ENCODE data around the gene SLC39A11.

SLC39A11 gene

GRCh38 chr17:72810991-72811508 is 281.4 kb downstream of the SLC39A11 start:
- no peak for DNase-seq (ENCODE audit: low read depth)
- TF ChIP-seq, protein P1, sequence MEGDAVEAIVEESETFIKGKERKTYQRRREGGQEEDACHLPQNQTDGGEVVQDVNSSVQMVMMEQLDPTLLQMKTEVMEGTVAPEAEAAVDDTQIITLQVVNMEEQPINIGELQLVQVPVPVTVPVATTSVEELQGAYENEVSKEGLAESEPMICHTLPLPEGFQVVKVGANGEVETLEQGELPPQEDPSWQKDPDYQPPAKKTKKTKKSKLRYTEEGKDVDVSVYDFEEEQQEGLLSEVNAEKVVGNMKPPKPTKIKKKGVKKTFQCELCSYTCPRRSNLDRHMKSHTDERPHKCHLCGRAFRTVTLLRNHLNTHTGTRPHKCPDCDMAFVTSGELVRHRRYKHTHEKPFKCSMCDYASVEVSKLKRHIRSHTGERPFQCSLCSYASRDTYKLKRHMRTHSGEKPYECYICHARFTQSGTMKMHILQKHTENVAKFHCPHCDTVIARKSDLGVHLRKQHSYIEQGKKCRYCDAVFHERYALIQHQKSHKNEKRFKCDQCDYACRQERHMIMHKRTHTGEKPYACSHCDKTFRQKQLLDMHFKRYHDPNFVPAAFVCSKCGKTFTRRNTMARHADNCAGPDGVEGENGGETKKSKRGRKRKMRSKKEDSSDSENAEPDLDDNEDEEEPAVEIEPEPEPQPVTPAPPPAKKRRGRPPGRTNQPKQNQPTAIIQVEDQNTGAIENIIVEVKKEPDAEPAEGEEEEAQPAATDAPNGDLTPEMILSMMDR (conservative IDR thresholded peaks at IDR 0.05; ENCODE audit: low read depth, low read length), result no peak
- no peak overlapping the region for H3K4me3 ChIP-seq (ENCODE audit: low read length)

DNA sequence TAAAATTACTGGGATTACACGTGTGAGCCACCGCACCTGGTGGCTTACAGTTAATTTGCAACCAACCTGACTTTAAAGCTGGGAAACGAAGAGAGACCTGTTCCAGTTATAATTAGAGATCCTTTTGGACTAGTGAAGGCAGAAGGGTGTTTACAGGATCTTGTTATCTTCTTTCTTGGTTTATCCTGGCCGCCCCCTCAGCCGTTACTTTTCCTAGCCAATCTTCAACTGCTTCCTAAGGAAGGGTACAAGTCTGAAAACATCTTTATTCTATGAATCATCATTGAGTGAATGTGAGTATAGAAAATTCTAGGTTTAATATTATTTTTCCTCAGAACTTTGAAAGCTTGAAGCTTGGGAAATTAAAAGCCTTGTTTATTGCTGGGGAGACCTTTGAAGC is 286.5 kb downstream of the SLC39A11 start:
- TF ChIP-seq, protein P1 (conservative IDR thresholded peaks at IDR 0.05; ENCODE audit: low read depth, low read length), result no peak
- DNase-seq (ENCODE audit: low read depth), result no peak
- no peak overlapping the region for H3K4me3 ChIP-seq (ENCODE audit: low read length)

DNA sequence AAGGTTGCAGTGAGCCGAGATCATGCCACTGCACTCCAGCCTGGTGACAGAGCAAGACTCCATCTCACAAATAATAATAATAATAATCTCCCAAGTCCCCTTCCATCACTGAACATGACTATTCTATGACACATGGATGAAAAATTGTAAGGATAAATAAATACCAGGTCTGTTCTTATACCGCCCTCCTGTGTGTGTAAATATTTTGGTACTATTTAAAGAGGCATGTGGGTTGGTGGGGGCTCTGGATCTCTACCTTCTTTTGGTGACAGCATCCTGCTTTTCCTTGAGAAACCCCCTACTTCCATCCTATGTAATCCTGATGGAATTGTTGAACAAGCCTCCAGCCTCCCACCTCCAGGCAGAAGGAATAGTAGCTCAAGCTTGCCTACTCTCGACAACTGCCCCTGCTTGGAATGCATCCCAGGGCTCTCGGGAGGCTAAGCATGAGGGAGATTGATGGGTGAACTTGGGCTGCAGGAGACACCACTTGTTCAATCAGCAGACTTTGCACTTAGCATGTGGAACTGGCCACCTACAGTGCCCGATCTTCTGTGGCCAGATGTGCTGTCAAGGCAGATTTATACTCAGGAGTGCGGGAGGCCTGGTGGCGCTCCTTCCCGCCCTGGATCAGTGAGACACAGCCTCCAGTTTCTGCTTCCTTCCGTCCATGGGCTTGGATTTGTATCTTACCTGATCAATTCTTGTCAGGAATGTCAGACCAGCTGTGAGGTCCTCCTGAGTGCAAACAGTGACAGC is 287.4 kb downstream of the SLC39A11 start:
- no peak overlapping the region for H3K4me3 ChIP-seq (ENCODE audit: low read length)
- no peak for DNase-seq (ENCODE audit: low read depth)
- TF ChIP-seq, protein P1 (conservative IDR thresholded peaks at IDR 0.05; ENCODE audit: low read depth, low read length), result no peak

- DNase-seq (ENCODE audit: low read depth), result no peak
- TF ChIP-seq, protein P1 (conservative IDR thresholded peaks at IDR 0.05; ENCODE audit: low read depth, low read length), result no peak
- H3K4me3 ChIP-seq (ENCODE audit: low read length), result no peak overlapping the region
These were observed 289.8 kb downstream of the SLC39A11 start for GRCh38 chr17:72802726-72803125.

GRCh38 chr17:72797142-72797541 is 295.3 kb downstream of the SLC39A11 start:
- H3K4me3 ChIP-seq (ENCODE audit: low read length), result no peak overlapping the region
- TF ChIP-seq, protein P1 (conservative IDR thresholded peaks at IDR 0.05; ENCODE audit: low read depth, low read length), result no peak
- DNase-seq (ENCODE audit: low read depth), result no peak

DNA sequence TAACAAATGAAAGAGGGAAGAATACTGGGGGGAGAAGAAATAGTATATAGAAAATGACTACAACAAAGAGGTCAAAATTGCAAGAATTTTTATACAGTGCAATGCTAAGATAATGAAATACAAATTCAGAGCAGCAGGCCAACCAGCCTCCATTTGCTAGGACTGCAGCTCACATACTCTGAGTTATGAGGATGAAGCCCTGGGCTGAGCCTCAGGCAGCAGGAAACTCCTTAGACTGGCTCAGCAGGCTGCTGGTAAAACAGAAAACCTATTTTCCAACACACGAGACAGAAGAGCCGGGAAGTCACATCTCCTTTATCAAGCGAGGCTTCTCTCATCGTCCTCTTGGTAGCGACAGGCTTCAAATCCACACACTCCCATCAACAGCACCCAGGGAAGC is 296.5 kb downstream of the SLC39A11 start:
- TF ChIP-seq, protein P1 (conservative IDR thresholded peaks at IDR 0.05; ENCODE audit: low read depth, low read length), result no peak
- H3K4me3 ChIP-seq (ENCODE audit: low read length), result no peak overlapping the region
- no peak for DNase-seq (ENCODE audit: low read depth)

DNA sequence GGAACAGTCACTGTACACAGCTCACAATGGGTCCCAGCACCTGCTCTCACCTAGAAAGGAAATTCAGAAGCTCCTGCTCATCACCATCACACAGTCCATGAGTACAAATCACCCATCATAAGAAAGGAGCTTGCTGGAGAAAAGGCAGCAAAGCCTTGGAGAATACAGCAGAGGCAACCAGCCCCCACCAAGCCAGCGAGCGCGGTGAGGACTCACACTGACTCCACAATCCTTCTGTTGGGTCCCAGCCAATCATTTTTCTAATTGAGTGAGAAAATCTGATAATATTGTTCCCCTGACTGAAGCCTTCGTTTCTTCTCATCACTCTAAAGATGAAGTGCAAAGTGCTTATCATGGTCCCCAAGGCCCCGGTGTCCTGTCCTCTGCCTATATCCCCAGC is 298.3 kb downstream of the SLC39A11 start:
- TF ChIP-seq, protein P1 (conservative IDR thresholded peaks at IDR 0.05; ENCODE audit: low read depth, low read length), result no peak
- DNase-seq (ENCODE audit: low read depth), result no peak
- no peak overlapping the region for H3K4me3 ChIP-seq (ENCODE audit: low read length)
